ENCODE results near the gene PDK1.
"Not testable (repeated sequence)": the region's sequence is repeated elsewhere in the genome, so short reads cannot be mapped to it uniquely, and the experiment has no call there.

Gene PDK1

GRCh38 chr2:172554352-172555271 is 1.3 kb upstream of the PDK1 start:
- DNase-seq: peak; percentile 17

GRCh38 chr2:172555272-172555521 is 693 bp upstream of the PDK1 start:
- DNase-seq: no peak

- DNase-seq: peak; percentile 77
Measured at GRCh38 chr2:172556284-172557033, 569 bp downstream of the PDK1 start.

- DNase-seq: no peak
Measured at GRCh38 chr2:172558372-172558771, 2.5 kb downstream of the PDK1 start.

GRCh38 chr2:172560721-172561120 is 4.8 kb downstream of the PDK1 start:
- no peak for DNase-seq

- DNase-seq: no peak
Measured at GRCh38 chr2:172561270-172561669, 5.4 kb downstream of the PDK1 start.

GRCh38 chr2:172562298-172562697 is 6.4 kb downstream of the PDK1 start:
- DNase-seq: no peak

- DNase-seq: no peak
Measured at GRCh38 chr2:172564376-172564775, 8.5 kb downstream of the PDK1 start.

- no peak for DNase-seq
Measured at GRCh38 chr2:172571245-172571644, 15.4 kb downstream of the PDK1 start.

- DNase-seq: no peak
Measured at GRCh38 chr2:172572981-172573380, 17.1 kb downstream of the PDK1 start.

GRCh38 chr2:172574965-172575364 is 19.1 kb downstream of the PDK1 start:
- no peak for DNase-seq

- no peak for DNase-seq
Measured at GRCh38 chr2:172578054-172578453, 22.2 kb downstream of the PDK1 start.

GRCh38 chr2:172578860-172579512 is 23.1 kb downstream of the PDK1 start:
- no peak for DNase-seq

GRCh38 chr2:172580544-172580943 is 24.7 kb downstream of the PDK1 start:
- DNase-seq: no peak

GRCh38 chr2:172582656-172583055 is 26.8 kb downstream of the PDK1 start:
- no peak for DNase-seq

- DNase-seq: no peak
Measured at GRCh38 chr2:172586245-172586891, 30.5 kb downstream of the PDK1 start.

GRCh38 chr2:172587231-172587630 is 31.3 kb downstream of the PDK1 start:
- peak; percentile 19 for DNase-seq

- DNase-seq: no peak
Measured at GRCh38 chr2:172588931-172589330, 33.0 kb downstream of the PDK1 start.

GRCh38 chr2:172591386-172591785 is 35.5 kb downstream of the PDK1 start:
- not testable (repeated sequence) for DNase-seq

- not testable (repeated sequence) for DNase-seq
Measured at GRCh38 chr2:172592190-172592589, 36.3 kb downstream of the PDK1 start.

GRCh38 chr2:172596776-172597175 is 40.9 kb downstream of the PDK1 start:
- DNase-seq: no peak

- no peak for DNase-seq
Measured at GRCh38 chr2:172597176-172597842, 41.4 kb downstream of the PDK1 start.

GRCh38 chr2:172599947-172600346 is 44.1 kb downstream of the PDK1 start:
- DNase-seq: no peak

All from activated CD4-positive, alpha-beta T cell treated with anti-CD3 and anti-CD28 coated beads for 48 hours (primary cell).